K562 (cell line): Measurements from ENCODE around the gene TAF10. TPM values are rescaled to one million over a fixed set of nuclear protein-coding genes. Genes with fewer than 3 reads are reported as not detected.
A peak's percentile ranks its signal among the peaks of the same experiment; 100 is the strongest.

Experiments
- ATAC-seq: fragments of 200-7000 bp; cut with Tn5 transposase; 3 replicates; pipeline ENCODE4 v1.9.1; 2020; ENCODE audit warnings: moderate library complexity
- BruUV-seq: library from RNA; stranded (reverse); fragments of 400-500 nt; replicated peaks from 2 replicates; lab custom pipeline; 2021; lab: Mats Ljungman, UMichigan
- CTCF ChIA-PET: fragments of 300-600 bp; formaldehyde crosslinking; extraction: SDS; loops from one replicate; lab custom pipeline; 2021; ENCODE audit warnings: low intra/inter-chr PET ratio; lab: Yijun Ruan, JAX
- POLR2A ChIA-PET: fragments of 300-600, 350-650 bp; sonication (Branson Sonifier 250); formaldehyde crosslinking; extraction: SDS; loops from one replicate; lab custom pipeline; 2021; ENCODE audit warnings: antibody characterized with exemption, inconsistent platforms; lab: Yijun Ruan, JAX
- DNase-seq, 4 experiments: peaks; one replicate each; pipeline versions ENCODE4 v3.0.0 to v3.0.0-alpha.2; 2011 to 2018; ENCODE audit warnings: low spot score in 3 of 4, mixed read lengths in 3 of 4; ENCODE audit errors: extremely low read depth in 1 of 4
- FAIRE-seq: peaks from 2 replicates; lab custom pipeline; 2011; peaks lifted over from hg19 to GRCh38; lab: Jason Lieb, UNC
- H2AFZ ChIP-seq: 2 replicates; pipeline ENCODE4 v1.6.0; 2011; ENCODE audit warnings: low read depth, low read length, control low read depth, inconsistent platforms
- H3K27ac ChIP-seq: fragments of 200-600 bp; 3 replicates; pipeline ENCODE4 v1.8.0; 2011; ENCODE audit warnings: low read depth, mild to moderate bottlenecking, control low read depth, inconsistent platforms, low read length, moderate library complexity, mixed read lengths; ENCODE audit errors: extremely low read depth
- H3K27me3 ChIP-seq, 2 experiments: fragments of 300-600 bp in 1 of 2; 2 replicates in 1 of 2; 3 replicates in 1 of 2; pipeline versions ENCODE4 v1.6.0 to v1.8.0; 2011; ENCODE audit warnings: inconsistent platforms in 2 of 2, low read length in 2 of 2, mild to moderate bottlenecking in 1 of 2, mixed read lengths in 1 of 2, moderate library complexity in 1 of 2; ENCODE audit not compliant: control insufficient read depth in 2 of 2, insufficient read depth in 2 of 2
- H3K36me3 ChIP-seq: fragments of 300-600 bp; 3 replicates; pipeline ENCODE4 v1.8.0; 2011; ENCODE audit warnings: mild to moderate bottlenecking, low read length, inconsistent platforms; ENCODE audit not compliant: control insufficient read depth, insufficient read depth
- H3K4me1 ChIP-seq, 2 experiments: fragments of 200-600 bp in 1 of 2; replicated peaks in 1 of 2; 2 replicates in 1 of 2; 3 replicates in 1 of 2; pipeline versions ENCODE4 v1.5.1 to v1.8.0; 2011; ENCODE audit warnings: inconsistent platforms in 2 of 2, low read length in 2 of 2, mild to moderate bottlenecking in 1 of 2, mixed read lengths in 1 of 2, moderate library complexity in 1 of 2; ENCODE audit not compliant: control insufficient read depth in 2 of 2, insufficient read depth in 2 of 2
- H3K4me2 ChIP-seq: 2 replicates; pipeline ENCODE4 v1.6.1; 2011; ENCODE audit warnings: low read length, control low read depth, inconsistent platforms, mixed read lengths; ENCODE audit not compliant: insufficient read depth
- H3K4me3 ChIP-seq: fragments of 200-600 bp; sonication (generic), shearing (Covaris generic); 2 replicates; pipeline ENCODE4 v1.5.1; 2016; ENCODE audit warnings: control low read depth, inconsistent platforms
- H3K79me2 ChIP-seq: fragments of 200-600 bp; 3 replicates; pipeline ENCODE4 v1.8.0; 2011; ENCODE audit warnings: low read length, inconsistent platforms; ENCODE audit not compliant: control insufficient read depth, insufficient read depth
- H3K9ac ChIP-seq, 2 experiments: 2 replicates each; pipeline versions ENCODE4 v1.6.0 to v1.6.1; 2011; ENCODE audit warnings: low read depth in 2 of 2, low read length in 2 of 2, control low read depth in 1 of 2, inconsistent platforms in 1 of 2, mild to moderate bottlenecking in 1 of 2, mixed read lengths in 1 of 2; ENCODE audit not compliant: insufficient read depth in 1 of 2
- H3K9me1 ChIP-seq: one replicate; pipeline ENCODE4 v1.6.0; 2011; ENCODE audit warnings: inconsistent platforms, mild to moderate bottlenecking, low read length, moderate library complexity; ENCODE audit not compliant: control insufficient read depth, insufficient read depth
- H3K9me3 ChIP-seq: replicated peaks from 2 replicates; pipeline ENCODE4 v1.5.1; 2011; ENCODE audit warnings: low read depth, low read length, inconsistent platforms; ENCODE audit not compliant: control insufficient read depth, insufficient read depth
- H4K20me1 ChIP-seq: replicated peaks from 2 replicates; pipeline ENCODE4 v1.6.1; 2011; ENCODE audit warnings: low read length, inconsistent platforms, mixed read lengths; ENCODE audit not compliant: control insufficient read depth, insufficient read depth
- ESRRA ChIP-seq: fragments of 450-650 bp; IDR thresholded peaks from 2 replicates; pipeline ENCODE4 v1.6.1; 2014; ENCODE audit warnings: low read depth, mild to moderate bottlenecking, moderate library complexity, borderline replicate concordance
- FOXK2 ChIP-seq, 2 experiments: fragments of 450-650 bp; IDR thresholded peaks in 1 of 2; conservative IDR thresholded peaks in 1 of 2; 2 replicates each; pipeline ENCODE4 v1.6.1; 2016; ENCODE audit warnings: low read depth in 2 of 2, mild to moderate bottlenecking in 1 of 2
- IRF2 ChIP-seq: sonication (generic); formaldehyde crosslinking; IDR thresholded peaks from 2 replicates; pipeline ENCODE4 v1.8.1; 2022; ENCODE audit warnings: mild to moderate bottlenecking, missing genetic modification reagents
- MCM2 ChIP-seq: fragments of 450-650 bp; IDR thresholded peaks from 2 replicates; pipeline ENCODE4 v1.6.1; 2017; ENCODE audit warnings: low read depth, mild to moderate bottlenecking
- NR2C1 ChIP-seq, 2 experiments: fragments of 450-650 bp; IDR thresholded peaks; 2 replicates each; pipeline ENCODE4 v1.6.1; 2017; ENCODE audit warnings: mild to moderate bottlenecking in 2 of 2, antibody characterized with exemption in 1 of 2, inconsistent platforms in 1 of 2, missing compliant biosample characterization in 1 of 2, missing genetic modification characterization in 1 of 2
- NR2C2 ChIP-seq, 2 experiments: fragments of 200-800 bp in 1 of 2; sonication (Bioruptor generic) in 1 of 2; sonication (generic) in 1 of 2; formaldehyde crosslinking in 1 of 2; IDR thresholded peaks; 2 replicates each; pipeline versions ENCODE4 v1.6.1 to v1.8.0; 2016 to 2022; ENCODE audit warnings: mild to moderate bottlenecking in 1 of 2, missing compliant biosample characterization in 1 of 2, missing genetic modification characterization in 1 of 2, missing genetic modification reagents in 1 of 2
- SNRNP70 ChIP-seq: fragments of 200-400 bp; formaldehyde crosslinking; optimal IDR thresholded peaks from 2 replicates; pipeline ENCODE3; 2017; ENCODE audit warnings: low read depth, low read length
- WGBS: fragments of 100-300 bp; shearing (Covaris generic); methylation state at CpG from one replicate; pipeline ENCODE4 v1.1.6; 2016; ENCODE audit warnings: low coverage, mixed read lengths; ENCODE audit not compliant: insufficient coverage; ENCODE audit errors: missing lambda C conversion rate; 5-methylcytosine and 5-hydroxymethylcytosine counted together
- in situ Hi-C: fragments of 300-500 bp; cut with MboI; formaldehyde crosslinking; loops from 4 replicates; pipeline ENCODE4 v1.15.0; 2018; ENCODE audit warnings: inconsistent platforms, mixed read lengths
- intact Hi-C: fragments of 100-400 bp; cut with micrococcal nuclease; formaldehyde crosslinking; loops from 2 replicates; pipeline ENCODE4 v1.14.2; 2022
- polyA plus RNA-seq, 8 experiments: library from polyadenylated mRNA; depleted of rRNA in 4 of 8; stranded (reverse) in 5 of 8; unstranded in 3 of 8; fragments of >200 nt; fragmentation: Nextera tagmentation in 2 of 8; fragmentation: Illumina TruSeq in 1 of 8; extraction: Ambion mirVana in 2 of 8; extraction: Trizol in 1 of 8; gene quantifications; 2 replicates each; pipeline versions ENCODE4 v1.2.1 to v1.2.3, GENCODE V29; 2011 to 2014; ENCODE audit warnings: inconsistent platforms in 1 of 8, missing spikeins in 1 of 8
- total RNA-seq, 7 experiments: library from RNA; depleted of rRNA in 6 of 7; stranded (reverse); fragments of >200 nt in 6 of 7; fragmentation: Illumina TruSeq in 2 of 7; extraction: Trizol in 2 of 7; gene quantifications; 2 replicates each; pipeline versions ENCODE4 v1.2.1 to v1.2.3, GENCODE V29; 2011 to 2021; ENCODE audit warnings: low replicate concordance in 1 of 7
- TF ChIP-seq, protein P1 (sequence below): fragments of 450-650 bp; formaldehyde crosslinking; conservative IDR thresholded peaks from 2 replicates; pipeline ENCODE4 v1.4.0; 2022; ENCODE audit warnings: mild to moderate bottlenecking, missing genetic modification characterization
- TF ChIP-seq, protein P2 (sequence below): sonication (generic); formaldehyde crosslinking; IDR thresholded peaks from 2 replicates; pipeline ENCODE4 v1.9.0; 2022; ENCODE audit warnings: mild to moderate bottlenecking, missing genetic modification reagents

TAF10 gene
- total and polyA plus RNA-seq, 9 of the 15 experiments (the other 6 are each of a cell fraction or from before 2014, with no cell fraction given): 19.5 to 197 (median 121) TPM

DNA sequence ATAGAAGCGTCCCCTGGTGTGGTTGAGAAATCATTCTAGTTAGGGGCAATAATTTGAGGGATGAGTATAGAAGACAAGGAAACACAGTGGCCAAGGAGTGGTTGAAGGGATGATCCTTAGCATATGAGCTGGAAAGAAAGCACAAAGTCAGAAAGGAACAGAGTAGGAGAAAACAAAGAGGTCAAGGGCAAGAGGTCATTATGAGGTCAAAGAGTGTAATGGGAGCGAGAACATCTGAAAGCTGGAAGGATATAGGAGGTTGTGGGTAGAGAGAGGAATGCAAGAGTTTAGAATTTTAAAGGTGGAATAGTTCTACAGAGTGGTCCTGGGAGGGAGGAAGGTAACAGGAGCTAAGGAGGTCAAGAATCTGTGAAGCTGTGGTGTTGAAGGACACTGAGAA is 41.6 kb upstream of the TAF10 start:
- ChIA-PET CTCF (no interaction called here), POLR2A (interaction anchor here (0.7 to 0.9 kb wide), 2 partner anchors 14 to 105 kb away, joined by 3 read pairs; no protein-coding TSS in a partner anchor)
- WGBS: 57% methylated on average over 2 of the region's 2 CpGs
- H4K20me1 ChIP-seq: no peaks in the 10 kb centered on the region
- no peak for FAIRE-seq
- no peak overlapping the region for H3K4me3 ChIP-seq
- no peak for ATAC-seq
- intact Hi-C loops (no loop called here), in situ Hi-C loops (no loop called here)
- no peaks in the 10 kb centered on the region for H3K9me1 ChIP-seq
- H2AFZ ChIP-seq: no peak overlapping the region
- no peak overlapping the region for H3K4me2 ChIP-seq
- no peaks in the 10 kb centered on the region for H3K9me3 ChIP-seq
- no peak overlapping the region for H3K9ac ChIP-seq
- no peak for DNase-seq
- BruUV-seq: no TSS peak
- no peaks in the 10 kb centered on the region for H3K79me2 ChIP-seq
- TF ChIP-seq NR2C2 (CRISPR knock-in tag; IDR thresholded peaks at IDR 0.05) (no peak), NR2C2 (tag; IDR thresholded peaks at IDR 0.05) (0 out of 2 replicates have a peak, but pooled peaks have one; percentile 11), SNRNP70 (no peak), ESRRA (peak; percentile 60; the same call in 1 of the 2 replicates), IRF2 (CRISPR knock-in tag) (no peak), NR2C1 (IDR thresholded peaks at IDR 0.05) (peak; percentile 62; the same call in 1 of the 2 replicates), NR2C1 (tag; IDR thresholded peaks at IDR 0.05) (peak; percentile 52; the same call in 1 of the 2 replicates), MCM2 (no peak), FOXK2 (conservative IDR thresholded peaks at IDR 0.05 in 1 of 2, IDR thresholded peaks at IDR 0.05 in 1 of 2; ENCODE audit: low read depth in 2 of 2) (no peak)
- TF ChIP-seq, protein P1, sequence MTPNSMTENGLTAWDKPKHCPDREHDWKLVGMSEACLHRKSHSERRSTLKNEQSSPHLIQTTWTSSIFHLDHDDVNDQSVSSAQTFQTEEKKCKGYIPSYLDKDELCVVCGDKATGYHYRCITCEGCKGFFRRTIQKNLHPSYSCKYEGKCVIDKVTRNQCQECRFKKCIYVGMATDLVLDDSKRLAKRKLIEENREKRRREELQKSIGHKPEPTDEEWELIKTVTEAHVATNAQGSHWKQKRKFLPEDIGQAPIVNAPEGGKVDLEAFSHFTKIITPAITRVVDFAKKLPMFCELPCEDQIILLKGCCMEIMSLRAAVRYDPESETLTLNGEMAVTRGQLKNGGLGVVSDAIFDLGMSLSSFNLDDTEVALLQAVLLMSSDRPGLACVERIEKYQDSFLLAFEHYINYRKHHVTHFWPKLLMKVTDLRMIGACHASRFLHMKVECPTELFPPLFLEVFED (CRISPR knock-in tag): 0 out of 2 replicates have a peak, but pooled peaks have one; percentile 32
- TF ChIP-seq, protein P2, sequence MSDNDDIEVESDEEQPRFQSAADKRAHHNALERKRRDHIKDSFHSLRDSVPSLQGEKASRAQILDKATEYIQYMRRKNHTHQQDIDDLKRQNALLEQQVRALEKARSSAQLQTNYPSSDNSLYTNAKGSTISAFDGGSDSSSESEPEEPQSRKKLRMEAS (CRISPR knock-in tag): no peak
- no peaks in the 10 kb centered on the region for H3K36me3 ChIP-seq
- no peaks in the 10 kb centered on the region for H3K27me3 ChIP-seq
- H3K27ac ChIP-seq: no peak overlapping the region
- peaks cover 9 to 16% of the 10 kb centered on the region in 2 experiments; a peak in 4 of 5 replicates for H3K4me1 ChIP-seq
